ENCODE measurements around the gene SNRPA.

DNA sequence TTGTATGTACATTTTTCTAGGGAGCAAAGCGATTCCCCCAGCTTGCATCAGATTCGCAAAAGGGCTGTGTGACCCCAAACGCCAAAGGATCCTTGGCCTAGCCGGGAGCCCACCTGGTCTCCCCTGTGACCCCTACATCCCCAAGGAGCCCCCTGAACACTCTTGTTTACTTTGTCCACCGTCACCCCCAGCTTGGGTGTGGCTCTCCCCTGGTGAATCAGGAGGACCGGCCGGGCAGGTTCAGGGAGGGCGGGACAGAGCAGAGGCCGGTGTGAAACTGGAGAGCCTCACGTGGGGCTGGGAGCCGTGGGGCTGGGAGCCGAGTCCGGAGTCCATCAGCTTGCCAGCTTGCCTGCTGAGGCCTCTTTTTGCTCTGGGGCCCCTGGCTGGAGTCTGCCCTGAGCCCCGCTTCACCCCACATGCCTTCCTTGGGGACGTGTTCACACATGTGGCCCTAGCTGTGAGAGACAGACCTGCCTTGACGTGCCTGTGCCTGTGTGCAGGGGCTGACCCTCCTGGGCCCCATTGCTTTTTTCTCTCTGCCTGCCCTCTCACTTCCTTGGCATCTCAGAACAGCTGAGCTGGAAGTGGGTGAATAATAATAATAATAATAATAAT, 32.1 kb upstream of the SNRPA start:
- TF ChIP-seq, protein P1, sequence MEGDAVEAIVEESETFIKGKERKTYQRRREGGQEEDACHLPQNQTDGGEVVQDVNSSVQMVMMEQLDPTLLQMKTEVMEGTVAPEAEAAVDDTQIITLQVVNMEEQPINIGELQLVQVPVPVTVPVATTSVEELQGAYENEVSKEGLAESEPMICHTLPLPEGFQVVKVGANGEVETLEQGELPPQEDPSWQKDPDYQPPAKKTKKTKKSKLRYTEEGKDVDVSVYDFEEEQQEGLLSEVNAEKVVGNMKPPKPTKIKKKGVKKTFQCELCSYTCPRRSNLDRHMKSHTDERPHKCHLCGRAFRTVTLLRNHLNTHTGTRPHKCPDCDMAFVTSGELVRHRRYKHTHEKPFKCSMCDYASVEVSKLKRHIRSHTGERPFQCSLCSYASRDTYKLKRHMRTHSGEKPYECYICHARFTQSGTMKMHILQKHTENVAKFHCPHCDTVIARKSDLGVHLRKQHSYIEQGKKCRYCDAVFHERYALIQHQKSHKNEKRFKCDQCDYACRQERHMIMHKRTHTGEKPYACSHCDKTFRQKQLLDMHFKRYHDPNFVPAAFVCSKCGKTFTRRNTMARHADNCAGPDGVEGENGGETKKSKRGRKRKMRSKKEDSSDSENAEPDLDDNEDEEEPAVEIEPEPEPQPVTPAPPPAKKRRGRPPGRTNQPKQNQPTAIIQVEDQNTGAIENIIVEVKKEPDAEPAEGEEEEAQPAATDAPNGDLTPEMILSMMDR (conservative IDR thresholded peaks at IDR 0.05; ENCODE audit: low read length) = no peak
- TF ChIP-seq EZH2phosphoT487 (IDR thresholded peaks at IDR 0.05; ENCODE audit: borderline replicate concordance) = no peak

All from Loucy (cell line).